CD1c-positive myeloid dendritic cell (primary cell): ENCODE measurements around the gene GSTO2.
"Not testable (repeated sequence)": the region's sequence is repeated elsewhere in the genome, so short reads cannot be mapped to it uniquely, and the experiment has no call there.

Experiments
- DNase-seq: peaks from one replicate; pipeline ENCODE4 v3.0.0-alpha.2; 2016; ENCODE audit errors: extremely low spot score

Gene GSTO2

GRCh38 chr10:104268713-104269645 is at the start of gene GSTO2:
Gene GSTO2, plus strand, starts transcription at chr10:104269184. Its CDS starts 5,732 bp downstream, at chr10:104274916.
- peak; percentile 98 for DNase-seq

DNA sequence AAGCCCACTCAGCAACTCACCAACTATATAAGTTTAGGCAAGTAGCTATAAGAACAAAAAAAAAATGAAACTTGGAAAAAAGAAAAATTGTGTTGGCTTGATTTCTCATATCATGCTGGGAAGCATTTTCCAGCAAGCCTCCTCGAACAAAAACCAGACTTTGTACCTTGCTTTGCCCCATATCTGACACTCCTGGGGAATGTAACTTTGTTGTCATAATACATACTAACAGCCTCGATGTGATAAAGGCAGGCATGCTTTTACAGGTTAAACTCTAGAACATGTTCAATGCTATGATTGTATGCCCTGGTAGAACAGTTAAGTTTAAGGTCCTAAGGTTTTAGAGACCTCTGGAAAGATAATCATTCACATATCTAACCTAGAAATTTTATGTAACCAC is 48.5 kb upstream of the GSTO2 start:
- no peak for DNase-seq

DNA sequence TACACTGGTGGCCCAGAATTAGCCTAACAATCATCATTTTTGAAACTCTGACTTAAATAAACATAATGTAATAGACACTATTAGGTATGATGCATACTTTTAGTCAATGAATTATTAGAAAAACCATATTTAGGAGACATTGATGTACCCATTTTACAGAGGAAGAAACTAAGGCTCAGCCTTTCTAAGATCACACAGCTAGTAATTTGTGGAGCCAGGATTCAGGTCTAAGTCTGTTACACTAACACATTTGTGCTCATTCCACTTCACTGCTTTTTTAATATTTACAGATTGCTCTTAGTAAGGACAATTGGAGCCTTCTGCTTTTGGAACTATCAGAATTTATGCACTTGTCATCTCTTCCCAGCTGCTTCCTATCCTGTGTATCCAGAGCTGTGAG is 45.7 kb upstream of the GSTO2 start:
- DNase-seq: no peak

- peak; percentile 26 for DNase-seq
Observed at GRCh38 chr10:104230490-104230889, 38.5 kb upstream of the GSTO2 start.

DNA sequence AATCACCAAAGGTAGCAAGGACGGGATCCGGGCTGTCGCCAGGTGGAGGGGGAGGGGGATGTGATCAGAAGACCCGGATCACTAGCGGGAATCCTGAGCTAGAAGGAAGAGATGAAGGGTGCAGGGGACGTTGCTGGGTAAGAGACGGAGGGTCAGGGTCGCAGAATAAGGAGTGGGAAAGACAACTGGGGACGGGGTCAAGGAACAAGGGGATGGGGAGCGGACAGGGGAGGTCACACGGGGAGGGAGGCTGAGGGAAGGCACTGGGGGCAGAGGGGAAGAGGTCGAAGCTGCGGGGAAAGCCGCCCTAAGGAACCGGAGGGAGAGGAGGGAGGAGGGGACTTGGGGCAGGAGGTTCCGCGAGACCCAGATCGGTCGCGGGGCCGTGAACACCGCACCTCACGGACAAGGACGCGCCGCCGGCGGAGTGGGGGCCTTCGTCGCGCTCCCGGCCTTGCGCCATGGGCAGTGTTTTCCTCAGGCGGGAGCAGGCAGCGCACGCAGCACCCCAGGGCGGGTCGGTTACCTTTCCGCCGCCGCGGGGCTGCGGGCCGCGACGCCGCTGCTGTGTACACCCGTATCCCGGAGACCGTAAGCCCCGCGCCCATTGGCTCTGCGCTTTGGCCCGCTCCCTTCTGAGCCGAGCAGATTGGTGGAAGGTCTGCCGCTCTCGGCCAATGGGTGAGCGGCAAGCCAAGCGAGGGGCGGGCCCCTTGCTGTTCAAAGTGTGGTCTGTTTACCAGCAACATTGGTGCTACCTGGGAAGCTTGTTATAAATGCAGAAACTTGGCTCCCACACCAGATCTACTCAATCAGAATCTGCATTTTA is 37.0 kb upstream of the GSTO2 start, which contains the start of gene CFAP43:
Gene CFAP43, minus strand, starts transcription at position 581 of the 829 bp plus-strand sequence. Its CDS starts 118 bp downstream, at position 463.
- peak; percentile 99 for DNase-seq

GRCh38 chr10:104232613-104233102 is 36.3 kb upstream of the GSTO2 start:
- no peak for DNase-seq

- DNase-seq: no peak
Observed at GRCh38 chr10:104233817-104234216, 35.2 kb upstream of the GSTO2 start.

DNA sequence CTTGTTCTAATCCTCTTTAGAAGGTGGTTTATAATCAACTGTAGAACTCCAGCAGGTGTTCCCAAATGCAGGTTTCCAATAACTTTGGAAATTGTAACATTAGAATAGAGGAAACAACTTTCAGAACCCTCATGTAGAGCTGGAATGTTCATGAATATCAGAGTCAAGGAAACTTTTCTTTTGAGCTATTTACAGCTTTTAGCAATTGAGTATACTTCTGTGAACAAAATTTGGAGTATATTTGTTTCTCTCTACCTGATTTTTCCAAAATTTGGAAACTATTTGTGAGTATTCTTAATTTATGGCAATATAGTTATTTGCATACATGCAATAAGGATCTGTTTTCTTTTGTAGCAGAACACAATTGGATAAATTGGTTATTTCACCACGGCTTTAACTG is 34.0 kb upstream of the GSTO2 start:
- DNase-seq: no peak

DNA sequence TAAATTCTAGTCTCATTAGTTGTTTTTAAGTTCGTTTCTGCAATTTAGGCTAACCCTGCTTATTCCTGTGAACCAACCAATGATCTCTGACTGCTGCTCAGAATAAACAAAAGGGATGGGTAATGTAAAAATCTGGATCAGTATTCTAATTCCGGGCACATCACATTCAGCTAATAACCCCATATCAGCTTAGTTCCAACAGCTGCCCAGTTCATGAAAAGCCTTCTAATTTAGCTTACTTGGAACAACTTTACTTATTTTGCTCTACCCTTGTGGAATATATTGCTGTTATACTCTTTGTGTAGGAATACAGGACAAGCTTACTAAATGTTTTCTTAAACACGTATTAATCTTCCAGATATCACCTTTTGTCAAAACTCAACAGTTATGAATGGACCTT is 33.2 kb upstream of the GSTO2 start:
- no peak for DNase-seq

- DNase-seq: peak; percentile 6
Observed at GRCh38 chr10:104240078-104240477, 28.9 kb upstream of the GSTO2 start.

- no peak for DNase-seq
Observed at GRCh38 chr10:104242545-104242944, 26.4 kb upstream of the GSTO2 start.

DNA sequence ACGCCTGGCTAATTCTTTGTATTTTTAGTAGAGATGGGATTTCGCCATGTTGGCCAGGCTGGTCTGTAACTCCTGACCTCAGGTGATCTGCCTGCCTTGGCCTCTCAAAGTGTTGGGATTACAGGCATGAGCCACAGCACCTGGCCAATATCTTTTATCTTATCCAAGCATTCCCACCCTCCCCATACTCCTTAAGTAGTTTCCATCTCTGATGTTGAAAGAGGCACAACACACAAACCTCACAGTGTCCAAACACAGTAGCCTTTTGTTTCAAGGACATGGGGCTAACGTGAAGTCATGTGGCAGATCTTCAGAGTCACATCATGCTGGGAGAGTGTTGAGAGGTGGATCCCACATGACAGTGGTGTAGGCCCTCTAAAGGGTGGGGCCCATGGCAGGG is 26.0 kb upstream of the GSTO2 start:
- not testable (repeated sequence) for DNase-seq

DNA sequence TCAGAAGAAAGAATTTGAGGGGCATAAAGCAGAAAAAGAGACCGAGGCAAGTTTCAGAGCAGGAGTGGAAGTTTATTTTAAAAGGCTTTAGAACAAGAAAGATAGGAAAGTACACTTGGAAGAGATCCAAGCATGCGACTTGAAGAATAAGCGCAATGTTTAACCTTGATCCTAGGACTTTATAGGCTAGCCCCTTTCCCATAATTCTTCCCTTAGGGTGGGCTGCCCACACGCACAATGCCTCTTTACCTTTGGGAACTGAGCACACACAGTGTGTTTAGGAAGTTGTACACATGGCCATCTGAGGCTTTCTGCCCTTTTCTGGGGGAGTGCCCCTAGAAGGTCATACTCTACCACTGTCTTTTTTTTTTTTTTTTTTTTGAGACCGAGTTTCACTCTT is 25.5 kb upstream of the GSTO2 start:
- no peak for DNase-seq

- DNase-seq: no peak
Observed at GRCh38 chr10:104245066-104245632, 23.8 kb upstream of the GSTO2 start.

- DNase-seq: peak; percentile 95
Observed at GRCh38 chr10:104246976-104247375, 22.0 kb upstream of the GSTO2 start.

DNA sequence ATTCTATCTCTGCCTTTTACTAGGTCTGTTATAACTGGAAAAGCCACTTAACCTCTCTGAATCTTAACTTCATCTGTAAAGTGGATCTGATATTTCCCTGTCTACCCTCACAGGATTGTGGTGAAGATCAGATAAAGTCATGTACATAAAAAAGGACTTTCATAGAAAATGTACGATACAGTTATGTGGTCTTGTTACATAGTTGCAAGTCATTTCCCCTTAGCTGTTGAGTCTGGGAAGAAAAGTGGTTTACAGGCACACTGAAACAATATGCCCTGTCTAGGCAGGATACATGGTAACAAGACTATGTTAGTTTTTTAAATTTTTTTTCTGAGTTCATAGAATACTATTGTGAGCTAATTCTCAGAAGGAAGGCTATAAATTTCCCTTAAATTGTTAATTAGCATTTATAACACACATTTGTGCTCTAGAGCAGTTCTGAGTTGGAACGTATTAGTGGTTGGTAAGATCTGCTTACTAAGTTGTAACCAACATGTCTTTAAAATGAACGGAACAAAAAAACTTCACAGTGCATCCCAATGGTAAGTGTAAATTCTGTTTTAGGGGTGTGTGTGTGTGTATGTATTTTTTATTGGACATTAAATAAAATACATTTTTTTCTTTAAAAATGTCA is 21.4 kb upstream of the GSTO2 start:
- peak; percentile 58 for DNase-seq

DNA sequence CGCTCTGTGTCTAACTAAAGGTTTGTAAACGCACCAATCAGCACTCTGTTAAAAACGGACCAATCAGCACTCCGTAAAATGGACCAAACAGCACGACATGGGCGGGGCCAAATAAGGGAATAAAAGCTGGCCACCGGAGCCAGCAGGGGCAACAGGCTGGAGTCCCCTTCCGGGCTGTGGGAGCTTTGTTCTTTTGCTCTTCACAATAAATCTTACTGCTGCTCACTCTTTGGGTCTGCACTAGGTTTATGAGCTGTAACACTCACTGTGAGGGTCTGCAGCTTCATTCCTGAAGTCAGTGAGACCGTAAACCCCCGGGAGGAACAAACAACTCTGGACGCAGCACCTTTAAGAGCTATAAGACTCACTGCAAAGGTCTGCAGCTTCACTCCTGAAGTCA is 20.1 kb upstream of the GSTO2 start:
- DNase-seq: not testable (repeated sequence)

- DNase-seq: no peak
Observed at GRCh38 chr10:104250371-104250770, 18.6 kb upstream of the GSTO2 start.

GRCh38 chr10:104251443-104251842 is 17.5 kb upstream of the GSTO2 start:
- DNase-seq: no peak

GRCh38 chr10:104252368-104252767 is 16.6 kb upstream of the GSTO2 start:
- DNase-seq: peak; percentile 20

- peak; percentile 30 for DNase-seq
Observed at GRCh38 chr10:104253106-104253505, 15.9 kb upstream of the GSTO2 start.
